Subcutaneous adipose tissue (tissue), 4 donors: ENCODE results near the gene ARMC9. TPM values are rescaled to one million over a fixed set of nuclear protein-coding genes. Genes with fewer than 3 reads are reported as not detected.

Experiments used
- total RNA-seq, 4 donors: library from RNA; depleted of rRNA; stranded (reverse); fragments of >200 nt; gene quantifications; one replicate each; pipeline ENCODE4 v1.1.0, GENCODE V29; 2016
- TF ChIP-seq, protein P1 (sequence below): fragments of 450-650 bp; IDR thresholded peaks from one replicate; pipeline ENCODE4 v1.5.1; 2016; ENCODE audit warnings: low read depth, mild to moderate bottlenecking, control low read depth, antibody characterized with exemption, moderate library complexity

The ARMC9 gene
- total RNA-seq, 4 donors from 2014 or later = 0.98 to 16.5 (median 4.6) TPM

DNA sequence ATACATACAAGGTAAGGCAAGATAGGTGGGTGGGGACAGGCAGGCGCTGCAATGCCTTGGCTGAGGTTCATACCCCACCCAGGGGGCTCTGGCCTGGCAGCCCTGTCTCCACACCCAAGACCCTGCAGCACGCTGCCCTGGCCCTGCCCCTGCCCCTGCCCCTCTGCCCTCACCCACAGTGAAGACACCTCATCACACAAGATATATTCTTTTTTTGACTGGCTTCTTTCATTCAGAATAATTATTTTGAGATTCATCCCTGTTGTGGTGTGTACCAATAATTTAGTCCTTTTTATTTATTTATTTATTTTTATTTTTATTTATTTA lies 185.6 kb downstream of the ARMC9 start:
- TF ChIP-seq, protein P1, sequence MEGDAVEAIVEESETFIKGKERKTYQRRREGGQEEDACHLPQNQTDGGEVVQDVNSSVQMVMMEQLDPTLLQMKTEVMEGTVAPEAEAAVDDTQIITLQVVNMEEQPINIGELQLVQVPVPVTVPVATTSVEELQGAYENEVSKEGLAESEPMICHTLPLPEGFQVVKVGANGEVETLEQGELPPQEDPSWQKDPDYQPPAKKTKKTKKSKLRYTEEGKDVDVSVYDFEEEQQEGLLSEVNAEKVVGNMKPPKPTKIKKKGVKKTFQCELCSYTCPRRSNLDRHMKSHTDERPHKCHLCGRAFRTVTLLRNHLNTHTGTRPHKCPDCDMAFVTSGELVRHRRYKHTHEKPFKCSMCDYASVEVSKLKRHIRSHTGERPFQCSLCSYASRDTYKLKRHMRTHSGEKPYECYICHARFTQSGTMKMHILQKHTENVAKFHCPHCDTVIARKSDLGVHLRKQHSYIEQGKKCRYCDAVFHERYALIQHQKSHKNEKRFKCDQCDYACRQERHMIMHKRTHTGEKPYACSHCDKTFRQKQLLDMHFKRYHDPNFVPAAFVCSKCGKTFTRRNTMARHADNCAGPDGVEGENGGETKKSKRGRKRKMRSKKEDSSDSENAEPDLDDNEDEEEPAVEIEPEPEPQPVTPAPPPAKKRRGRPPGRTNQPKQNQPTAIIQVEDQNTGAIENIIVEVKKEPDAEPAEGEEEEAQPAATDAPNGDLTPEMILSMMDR = no peak

DNA sequence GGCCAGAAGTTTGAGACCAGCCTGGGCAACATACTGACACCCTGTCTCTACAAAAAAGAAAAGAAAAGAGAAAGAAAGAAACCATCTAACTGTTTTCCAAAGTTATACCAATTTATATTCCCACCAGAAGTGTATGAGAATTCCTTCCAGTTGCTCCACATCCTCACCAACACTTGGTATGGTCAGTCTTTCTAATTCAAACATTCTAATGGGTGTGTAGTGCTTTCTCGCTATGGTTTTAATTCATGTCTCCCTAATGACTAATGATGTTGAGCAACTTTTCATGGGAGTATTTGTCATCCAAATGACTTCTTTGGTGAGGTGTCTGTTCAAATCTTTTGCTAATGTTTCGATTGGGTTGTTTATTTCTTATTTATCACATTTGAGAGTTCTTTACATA lies 186.5 kb downstream of the ARMC9 start:
- TF ChIP-seq, protein P1 = no peak

DNA sequence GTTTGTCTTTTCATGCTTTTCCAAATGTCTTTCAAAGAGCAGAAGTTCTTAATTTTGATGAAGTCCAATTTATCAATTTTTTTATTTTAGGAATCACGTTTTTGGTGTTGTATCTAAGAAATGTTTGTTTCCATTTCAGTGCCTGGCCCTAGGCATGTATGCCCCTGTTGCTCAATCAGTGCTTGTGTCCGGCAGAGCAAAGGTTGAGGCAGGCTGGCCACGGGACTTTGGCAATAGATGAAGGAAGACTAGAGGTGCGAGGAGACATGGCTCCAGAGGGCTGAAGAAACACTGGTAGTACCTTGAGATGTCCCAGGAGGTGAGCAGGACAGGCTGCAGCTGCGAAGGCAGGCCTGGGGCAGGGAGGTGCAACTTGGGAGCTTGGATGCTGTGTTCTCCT lies 187.0 kb downstream of the ARMC9 start:
- TF ChIP-seq, protein P1 = no peak

DNA sequence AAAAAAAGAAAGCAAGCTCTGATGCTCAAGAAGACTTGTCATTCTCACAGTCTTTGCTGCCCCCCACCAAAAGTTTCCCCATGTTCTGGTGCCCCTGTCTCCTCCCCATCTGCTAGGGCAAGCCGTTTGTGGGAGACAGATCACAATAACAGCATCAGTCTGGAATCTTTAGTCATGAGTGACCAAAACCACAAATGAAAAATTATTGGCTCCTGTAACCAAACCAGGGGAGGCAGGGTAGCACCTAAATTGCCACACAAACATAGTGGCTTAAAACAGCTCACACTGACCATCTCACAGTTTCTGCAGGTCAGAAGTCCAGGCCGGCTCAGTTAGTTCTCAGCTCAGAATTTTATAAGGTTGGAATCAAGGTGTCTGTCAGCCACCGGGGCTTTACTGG lies 188.0 kb downstream of the ARMC9 start:
- TF ChIP-seq, protein P1 = no peak

DNA sequence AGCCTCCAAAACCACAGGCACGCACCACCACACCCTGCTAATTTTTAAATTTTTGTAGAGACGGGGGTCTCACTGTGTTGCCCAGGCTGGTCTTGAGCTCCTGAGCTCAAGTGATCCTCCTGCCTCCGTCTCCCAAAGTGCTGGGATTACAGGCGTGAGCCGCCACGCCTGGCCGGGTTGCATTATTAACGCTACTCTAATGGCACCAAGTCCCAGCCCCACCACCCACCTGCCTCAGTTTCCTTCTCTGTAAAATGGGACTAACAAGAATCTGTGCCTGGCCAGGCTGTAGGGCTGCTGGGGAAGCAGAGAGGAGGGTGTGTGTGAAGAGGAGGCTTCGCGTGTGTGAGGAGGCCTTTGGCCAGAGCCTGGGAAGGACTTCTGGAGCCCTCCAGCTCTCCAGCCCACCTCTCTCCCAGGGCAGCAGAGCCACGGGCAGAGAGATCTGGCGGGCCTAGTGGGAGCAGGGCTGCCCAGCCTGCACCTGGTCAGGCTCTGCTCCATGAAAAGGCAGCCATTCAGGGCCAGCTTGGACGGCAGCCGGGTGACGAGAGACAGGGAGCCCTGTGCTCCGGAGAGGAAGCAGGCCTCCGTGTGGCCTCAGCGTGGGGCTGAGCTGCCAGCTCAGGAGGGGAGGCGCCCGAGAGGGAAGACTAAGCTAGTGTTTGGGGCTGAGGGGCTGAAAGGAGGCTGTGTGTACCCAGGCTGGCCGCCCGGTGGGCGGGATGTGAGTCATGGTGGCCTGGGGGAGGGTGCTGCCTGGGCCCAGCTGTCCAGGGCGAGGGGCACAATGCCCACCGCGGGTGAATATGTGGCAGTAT lies 189.7 kb downstream of the ARMC9 start:
- TF ChIP-seq, protein P1 = no peak

DNA sequence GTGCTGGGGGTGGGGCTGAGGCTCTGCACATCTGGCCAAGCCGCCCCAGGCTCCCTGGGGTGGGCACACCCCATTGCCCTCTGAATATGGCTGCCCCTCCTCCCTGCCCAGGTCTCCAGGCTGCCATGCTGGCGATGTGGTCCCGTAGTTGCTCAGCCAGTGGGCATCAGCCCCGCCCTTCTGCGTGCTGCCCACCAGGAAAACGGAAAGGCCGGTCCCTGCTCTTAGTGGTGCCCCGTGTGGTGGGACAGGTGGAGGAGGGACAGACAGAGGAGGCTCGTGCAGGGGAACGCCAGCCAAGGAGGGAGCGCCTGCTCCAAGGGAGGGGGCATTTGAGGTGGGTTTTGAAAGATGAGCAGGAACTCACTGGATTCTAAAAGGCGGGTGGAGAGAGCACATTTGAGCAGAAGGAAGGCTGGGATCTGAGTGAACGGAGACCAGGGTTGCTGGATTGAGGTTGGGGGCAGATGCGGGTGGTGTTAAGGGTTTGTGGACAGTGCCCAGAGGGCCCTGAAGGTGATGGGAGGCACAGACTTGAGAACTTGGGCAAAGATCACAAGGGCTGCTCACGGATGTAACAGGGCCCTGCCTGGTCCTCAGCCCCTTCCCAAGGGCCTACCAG lies 190.4 kb downstream of the ARMC9 start:
- TF ChIP-seq, protein P1 = no peak

DNA sequence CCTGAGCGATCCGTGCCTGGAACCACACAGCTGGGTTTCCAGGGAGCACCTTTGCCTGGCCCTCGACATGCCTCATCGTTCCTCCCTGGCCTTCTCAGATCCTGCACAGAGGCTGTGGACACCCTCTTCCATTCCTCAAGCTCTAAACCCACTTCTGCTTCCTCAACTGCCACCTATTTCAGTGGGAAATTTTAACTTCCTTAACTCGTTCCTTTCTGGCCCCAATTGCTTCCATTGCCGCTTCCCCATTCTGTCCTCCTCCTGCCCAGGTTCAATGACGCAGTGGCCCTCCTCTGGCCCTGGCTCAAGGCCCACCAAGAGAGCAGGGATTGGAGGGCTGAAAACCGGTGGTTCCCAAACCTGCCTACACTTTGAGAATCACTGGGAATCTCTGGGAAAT lies 192.2 kb downstream of the ARMC9 start:
- TF ChIP-seq, protein P1 = no peak
